Mesangial cell (primary cell): ENCODE measurements around the gene USP17L10. TPM values are rescaled to one million over a fixed set of nuclear protein-coding genes. Genes with fewer than 3 reads are reported as not detected.

ENCODE experiments used
- total RNA-seq: library from RNA; depleted of rRNA; stranded (reverse); fragments of >200 nt; gene quantifications from 2 replicates; pipeline ENCODE4 v1.2.3, GENCODE V29; 2015

USP17L10 gene, protein sequence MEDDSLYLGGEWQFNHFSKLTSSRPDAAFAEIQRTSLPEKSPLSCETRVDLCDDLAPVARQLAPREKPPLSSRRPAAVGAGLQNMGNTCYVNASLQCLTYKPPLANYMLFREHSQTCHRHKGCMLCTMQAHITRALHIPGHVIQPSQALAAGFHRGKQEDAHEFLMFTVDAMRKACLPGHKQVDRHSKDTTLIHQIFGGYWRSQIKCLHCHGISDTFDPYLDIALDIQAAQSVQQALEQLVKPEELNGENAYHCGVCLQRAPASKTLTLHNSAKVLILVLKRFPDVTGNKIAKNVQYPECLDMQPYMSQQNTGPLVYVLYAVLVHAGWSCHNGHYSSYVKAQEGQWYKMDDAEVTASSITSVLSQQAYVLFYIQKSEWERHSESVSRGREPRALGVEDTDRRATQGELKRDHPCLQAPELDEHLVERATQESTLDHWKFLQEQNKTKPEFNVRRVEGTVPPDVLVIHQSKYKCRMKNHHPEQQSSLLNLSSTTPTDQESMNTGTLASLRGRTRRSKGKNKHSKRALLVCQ
- total RNA-seq, result not detected in 2 replicates

DNA sequence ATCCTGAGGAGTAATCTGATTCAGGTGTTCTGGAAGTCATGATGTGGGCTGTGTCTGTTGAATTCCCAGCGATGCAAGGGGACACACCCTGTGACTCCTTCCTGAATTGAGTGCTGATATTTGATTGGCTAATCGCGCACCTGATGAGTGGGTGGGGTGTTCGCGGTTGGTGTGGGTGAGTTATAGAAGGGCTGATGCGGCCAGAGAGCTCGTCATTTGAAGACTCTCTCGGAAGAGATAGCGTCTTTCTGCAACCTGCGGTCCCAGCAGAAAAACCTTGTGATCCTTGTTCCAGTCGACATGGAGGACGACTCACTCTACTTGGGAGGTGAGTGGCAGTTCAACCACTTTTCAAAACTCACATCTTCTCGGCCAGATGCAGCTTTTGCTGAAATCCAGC is at the start of gene USP17L10:
TSS of gene USP17L10 (plus strand) at position 301 of the 400 bp plus-strand sequence. CDS start at position 301, 0 bp downstream.

DNA sequence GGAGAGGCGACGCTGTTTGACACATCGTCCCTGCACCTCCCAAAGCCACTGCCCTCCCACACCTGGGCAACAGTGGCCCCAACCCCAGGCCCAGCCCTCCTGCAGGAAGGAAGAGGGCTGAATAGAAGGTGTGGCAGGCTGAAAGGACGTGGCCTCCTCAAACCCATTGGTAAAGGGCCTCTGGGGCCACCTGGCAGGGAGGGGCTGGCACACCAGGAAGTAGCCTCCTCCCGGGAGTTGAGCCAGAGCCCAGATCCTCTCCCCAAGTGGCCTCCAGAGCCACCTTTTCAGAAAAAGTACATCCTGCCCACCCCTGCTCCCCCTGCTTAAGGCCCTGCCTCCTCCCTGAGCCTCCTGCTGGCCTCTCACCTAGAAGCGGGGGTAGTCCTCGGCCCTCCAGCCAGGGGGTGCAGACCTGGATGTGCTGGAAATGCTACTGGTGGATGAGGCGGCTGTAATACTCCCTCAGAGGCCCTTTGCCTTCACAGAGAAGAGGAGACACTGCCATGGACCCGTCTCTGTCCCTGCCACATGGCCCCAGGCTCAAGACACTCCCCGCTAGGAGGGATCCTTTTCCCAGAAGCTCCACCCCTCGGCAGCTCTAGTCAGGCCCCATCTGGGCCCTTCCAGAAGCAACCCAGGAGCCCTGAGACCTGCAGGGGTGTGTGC is 40.5 kb upstream of the USP17L10 start, which contains the start of gene FAM90A26:
TSS of gene FAM90A26 (plus strand) at position 619 of the 669 bp plus-strand sequence. CDS start 2,764 bp downstream, outside the sequence.

DNA sequence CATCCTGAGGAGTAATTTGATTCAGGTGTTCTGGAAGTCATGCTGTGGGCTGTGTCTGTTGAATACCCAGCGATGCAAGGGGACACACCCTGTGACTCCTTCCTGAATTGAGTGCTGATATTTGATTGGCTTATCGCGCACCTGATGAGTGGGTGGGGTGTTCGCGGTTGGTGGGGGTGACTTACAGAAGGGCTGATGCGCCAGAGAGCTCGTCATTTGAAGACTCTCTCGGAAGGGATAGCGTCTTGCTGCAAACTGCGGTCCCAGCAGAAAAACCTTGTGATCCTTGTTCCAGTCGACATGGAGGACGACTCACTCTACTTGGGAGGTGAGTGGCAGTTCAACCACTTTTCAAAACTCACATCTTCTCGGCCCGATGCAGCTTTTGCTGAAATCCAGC is 4.6 kb downstream of the USP17L10 start, which contains the start of gene USP17L11:
TSS of gene USP17L11 (plus strand) at position 301 of the 400 bp plus-strand sequence. CDS start at position 301, 0 bp downstream.

DNA sequence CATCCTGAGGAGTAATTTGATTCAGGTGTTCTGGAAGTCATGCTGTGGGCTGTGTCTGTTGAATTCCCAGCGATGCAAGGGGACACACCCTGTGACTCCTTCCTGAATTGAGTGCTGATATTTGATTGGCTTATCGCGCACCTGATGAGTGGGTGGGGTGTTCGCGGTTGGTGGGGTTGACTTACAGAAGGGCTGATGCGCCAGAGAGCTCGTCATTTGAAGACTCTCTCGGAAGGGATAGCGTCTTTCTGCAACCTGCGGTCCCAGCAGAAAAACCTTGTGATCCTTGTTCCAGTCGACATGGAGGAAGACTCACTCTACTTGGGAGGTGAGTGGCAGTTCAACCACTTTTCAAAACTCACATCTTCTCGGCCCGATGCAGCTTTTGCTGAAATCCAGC is 9.4 kb downstream of the USP17L10 start, which contains the start of gene USP17L12:
TSS of gene USP17L12 (plus strand) at position 301 of the 400 bp plus-strand sequence. CDS start at position 301, 0 bp downstream.

DNA sequence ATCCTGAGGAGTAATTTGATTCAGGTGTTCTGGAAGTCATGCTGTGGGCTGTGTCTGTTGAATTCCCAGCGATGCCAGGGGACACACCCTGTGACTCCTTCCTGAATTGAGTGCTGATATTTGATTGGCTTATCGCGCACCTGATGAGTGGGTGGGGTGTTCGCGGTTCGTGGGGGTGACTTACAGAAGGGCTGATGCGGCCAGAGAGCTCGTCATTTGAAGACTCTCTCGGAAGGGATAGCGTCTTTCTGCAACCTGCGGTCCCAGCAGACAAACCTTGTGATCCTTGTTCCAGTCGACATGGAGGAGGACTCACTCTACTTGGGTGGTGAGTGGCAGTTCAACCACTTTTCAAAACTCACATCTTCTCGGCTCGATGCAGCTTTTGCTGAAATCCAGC is 14.1 kb downstream of the USP17L10 start, which contains the start of gene USP17L13:
TSS of gene USP17L13 (plus strand) at position 301 of the 400 bp plus-strand sequence. CDS start at position 301, 0 bp downstream.

DNA sequence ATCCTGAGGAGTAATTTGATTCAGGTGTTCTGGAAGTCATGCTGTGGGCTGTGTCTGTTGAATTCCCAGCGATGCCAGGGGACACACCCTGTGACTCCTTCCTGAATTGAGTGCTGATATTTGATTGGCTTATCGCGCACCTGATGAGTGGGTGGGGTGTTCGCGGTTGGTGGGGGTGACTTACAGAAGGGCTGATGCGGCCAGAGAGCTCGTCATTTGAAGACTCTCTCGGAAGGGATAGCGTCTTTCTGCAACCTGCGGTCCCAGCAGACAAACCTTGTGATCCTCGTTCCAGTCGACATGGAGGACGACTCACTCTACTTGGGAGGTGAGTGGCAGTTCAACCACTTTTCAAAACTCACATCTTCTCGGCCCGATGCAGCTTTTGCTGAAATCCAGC is 23.6 kb downstream of the USP17L10 start, which contains the start of gene USP17L15:
TSS of gene USP17L15 (plus strand) at position 301 of the 400 bp plus-strand sequence. CDS start at position 301, 0 bp downstream.

DNA sequence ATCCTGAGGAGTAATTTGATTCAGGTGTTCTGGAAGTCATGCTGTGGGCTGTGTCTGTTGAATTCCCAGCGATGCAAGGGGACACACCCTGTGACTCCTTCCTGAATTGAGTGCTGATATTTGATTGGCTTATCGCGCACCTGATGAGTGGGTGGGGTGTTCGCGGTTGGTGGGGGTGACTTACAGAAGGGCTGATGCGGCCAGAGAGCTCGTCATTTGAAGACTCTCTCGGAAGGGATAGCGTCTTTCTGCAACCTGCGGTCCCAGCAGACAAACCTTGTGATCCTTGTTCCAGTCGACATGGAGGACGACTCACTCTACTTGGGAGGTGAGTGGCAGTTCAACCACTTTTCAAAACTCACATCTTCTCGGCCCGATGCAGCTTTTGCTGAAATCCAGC is 33.1 kb downstream of the USP17L10 start, which contains the start of gene USP17L17:
TSS of gene USP17L17 (plus strand) at position 301 of the 400 bp plus-strand sequence. CDS start at position 301, 0 bp downstream.

DNA sequence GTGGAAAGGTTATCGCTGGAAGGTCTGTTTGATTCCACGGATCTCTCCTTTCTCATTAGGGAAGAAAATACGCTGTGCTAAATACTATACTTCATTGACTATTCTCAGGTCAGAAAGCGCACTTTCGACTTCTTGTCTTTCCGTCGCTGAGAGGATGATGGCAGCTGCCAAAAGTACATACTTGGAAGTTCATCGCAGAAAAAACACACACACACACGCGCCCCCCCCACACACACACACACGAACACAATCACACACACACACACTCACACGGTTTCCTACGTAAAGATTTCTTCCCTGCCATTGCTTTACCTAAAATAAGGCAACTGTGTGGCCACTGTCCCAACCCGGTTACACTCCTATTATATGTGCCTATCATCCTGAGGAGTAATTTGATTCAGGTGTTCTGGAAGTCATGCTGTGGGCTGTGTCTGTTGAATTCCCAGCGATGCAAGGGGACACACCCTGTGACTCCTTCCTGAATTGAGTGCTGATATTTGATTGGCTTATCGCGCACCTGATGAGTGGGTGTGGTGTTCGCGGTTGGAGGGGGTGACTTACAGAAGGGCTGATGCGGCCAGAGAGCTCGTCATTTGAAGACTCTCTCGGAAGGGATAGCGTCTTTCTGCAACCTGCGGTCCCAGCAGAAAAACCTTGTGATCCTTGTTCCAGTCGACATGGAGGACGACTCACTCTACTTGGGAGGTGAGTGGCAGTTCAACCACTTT is 37.7 kb downstream of the USP17L10 start, which contains the start of gene USP17L18:
TSS of gene USP17L18 (plus strand) at position 678 of the 728 bp plus-strand sequence. CDS start at position 678, 0 bp downstream.

DNA sequence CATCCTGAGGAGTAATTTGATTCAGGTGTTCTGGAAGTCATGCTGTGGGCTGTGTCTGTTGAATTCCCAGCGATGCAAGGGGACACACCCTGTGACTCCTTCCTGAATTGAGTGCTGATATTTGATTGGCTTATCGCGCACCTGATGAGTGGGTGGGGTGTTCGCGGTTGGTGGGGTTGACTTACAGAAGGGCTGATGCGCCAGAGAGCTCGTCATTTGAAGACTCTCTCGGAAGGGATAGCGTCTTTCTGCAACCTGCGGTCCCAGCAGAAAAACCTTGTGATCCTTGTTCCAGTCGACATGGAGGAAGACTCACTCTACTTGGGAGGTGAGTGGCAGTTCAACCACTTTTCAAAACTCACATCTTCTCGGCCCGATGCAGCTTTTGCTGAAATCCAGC is 42.6 kb downstream of the USP17L10 start, which contains the start of gene USP17L19:
TSS of gene USP17L19 (plus strand) at position 301 of the 400 bp plus-strand sequence. CDS start at position 301, 0 bp downstream.

DNA sequence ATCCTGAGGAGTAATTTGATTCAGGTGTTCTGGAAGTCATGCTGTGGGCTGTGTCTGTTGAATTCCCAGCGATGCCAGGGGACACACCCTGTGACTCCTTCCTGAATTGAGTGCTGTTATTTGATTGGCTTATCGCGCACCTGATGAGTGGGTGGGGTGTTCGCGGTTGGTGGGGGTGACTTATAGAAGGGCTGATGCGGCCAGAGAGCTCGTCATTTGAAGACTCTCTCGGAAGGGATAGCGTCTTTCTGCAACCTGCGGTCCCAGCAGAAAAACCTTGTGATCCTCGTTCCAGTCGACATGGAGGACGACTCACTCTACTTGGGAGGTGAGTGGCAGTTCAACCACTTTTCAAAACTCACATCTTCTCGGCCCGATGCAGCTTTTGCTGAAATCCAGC is 47.4 kb downstream of the USP17L10 start, which contains the start of gene USP17L20:
TSS of gene USP17L20 (plus strand) at position 301 of the 400 bp plus-strand sequence. CDS start at position 301, 0 bp downstream.

Other genes with a start within 250 kb of the USP17L10 start
- gene FAM90A26, start 40.2 kb upstream of the USP17L10 start, total RNA-seq, result not detected in 2 replicates
- gene USP17L11, start 4.7 kb downstream of the USP17L10 start, total RNA-seq, result not detected in 2 replicates
- gene USP17L12, start 9.5 kb downstream of the USP17L10 start, total RNA-seq, result not detected in 2 replicates
- not detected in 2 replicates for gene USP17L13, start 14.2 kb downstream of the USP17L10 start, total RNA-seq
- not detected in 2 replicates for gene USP17L15, start 23.7 kb downstream of the USP17L10 start, total RNA-seq
- not detected in 2 replicates for gene USP17L17, start 33.2 kb downstream of the USP17L10 start, total RNA-seq
- not detected in 2 replicates for gene USP17L18, start 38.0 kb downstream of the USP17L10 start, total RNA-seq
- gene USP17L19, start 42.7 kb downstream of the USP17L10 start, total RNA-seq, result not detected in 2 replicates
- gene USP17L20, start 47.5 kb downstream of the USP17L10 start, total RNA-seq, result not detected in 2 replicates
- gene USP17L21, start 52.2 kb downstream of the USP17L10 start, total RNA-seq, result not detected in 2 replicates
- gene USP17L22, start 57.0 kb downstream of the USP17L10 start, total RNA-seq, result not detected in 2 replicates
- not detected in 2 replicates for gene USP17L24, start 114.5 kb downstream of the USP17L10 start, total RNA-seq
- gene USP17L25, start 119.3 kb downstream of the USP17L10 start, total RNA-seq, result not detected in 2 replicates
- not detected in 2 replicates for gene USP17L26, start 124.0 kb downstream of the USP17L10 start, total RNA-seq
- gene USP17L5, start 128.7 kb downstream of the USP17L10 start, total RNA-seq, result not detected in 2 replicates
- gene USP17L27, start 133.5 kb downstream of the USP17L10 start, total RNA-seq, result not detected in 2 replicates
- gene USP17L28, start 138.2 kb downstream of the USP17L10 start, total RNA-seq, result not detected in 2 replicates
- gene USP17L29, start 143.0 kb downstream of the USP17L10 start, total RNA-seq, result not detected in 2 replicates
- gene USP17L30, start 152.5 kb downstream of the USP17L10 start, total RNA-seq, result not detected in 2 replicates
- gene DEFB131A, start 233.8 kb downstream of the USP17L10 start, total RNA-seq, result not detected in 2 replicates